Activated CD4-positive, CD25-positive, alpha-beta regulatory T cell treated with anti-CD3 and anti-CD28 coated beads, Interleukin-2, amount 50 U/mL, for 72 hours (primary cell): ENCODE measurements around the gene CHCHD6.

Source experiments
- DNase-seq: peaks from one replicate; pipeline ENCODE4 v3.0.0; 2021

Gene CHCHD6

DNA sequence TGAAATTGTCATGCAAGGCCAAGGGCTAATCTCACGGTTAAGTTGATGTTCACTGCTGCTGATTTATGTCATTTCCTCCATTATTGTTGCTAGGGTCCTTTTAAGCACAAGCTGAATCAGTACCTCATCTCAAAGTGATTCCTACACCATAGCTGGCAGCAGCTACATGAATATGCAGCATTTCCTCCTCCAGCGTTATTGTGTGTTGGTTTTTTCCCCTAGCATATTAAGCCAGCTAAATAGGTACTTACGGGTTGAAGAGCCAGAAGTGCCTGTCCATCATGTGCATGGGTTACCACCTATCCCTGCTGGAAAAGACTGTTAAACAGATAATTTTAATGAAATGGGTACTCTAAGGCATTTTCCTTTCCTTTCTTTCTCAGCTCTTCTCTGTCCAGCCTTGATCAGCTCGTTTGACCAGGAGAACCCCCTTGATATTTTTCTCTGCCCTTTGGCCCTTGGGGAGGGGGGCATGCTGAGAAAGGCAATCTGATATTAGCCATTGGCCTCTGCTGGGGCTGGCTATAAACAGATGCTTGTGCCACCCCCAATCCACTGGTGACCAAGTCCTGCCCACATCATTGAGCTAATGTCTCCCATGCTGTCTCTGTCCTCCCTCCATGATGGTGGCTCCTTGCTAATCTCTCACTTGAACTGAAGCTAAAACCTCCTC, 163.3 kb downstream of the CHCHD6 start:
- DNase-seq = no peak

DNA sequence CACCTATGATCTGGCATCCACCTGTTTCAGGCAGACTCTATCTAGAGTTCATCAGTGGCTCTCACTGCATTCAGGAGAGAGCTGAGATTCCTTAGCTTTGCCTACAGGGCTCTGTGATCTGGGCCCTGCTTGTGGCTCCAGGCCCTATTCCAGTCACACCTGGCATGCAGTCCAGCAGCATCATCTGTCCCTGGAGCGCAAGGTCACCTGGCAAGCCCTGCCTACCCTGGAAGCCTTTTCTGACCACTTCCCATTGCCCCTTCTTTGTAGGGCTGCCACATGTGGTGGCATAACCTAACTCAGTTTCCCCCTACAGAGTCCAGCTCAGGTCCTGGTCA, 163.8 kb downstream of the CHCHD6 start:
- DNase-seq = no peak

GRCh38 chr3:126870608-126871210, 166.7 kb downstream of the CHCHD6 start:
- DNase-seq = no peak

GRCh38 chr3:126872701-126873342, 168.8 kb downstream of the CHCHD6 start:
- DNase-seq = no peak

DNA sequence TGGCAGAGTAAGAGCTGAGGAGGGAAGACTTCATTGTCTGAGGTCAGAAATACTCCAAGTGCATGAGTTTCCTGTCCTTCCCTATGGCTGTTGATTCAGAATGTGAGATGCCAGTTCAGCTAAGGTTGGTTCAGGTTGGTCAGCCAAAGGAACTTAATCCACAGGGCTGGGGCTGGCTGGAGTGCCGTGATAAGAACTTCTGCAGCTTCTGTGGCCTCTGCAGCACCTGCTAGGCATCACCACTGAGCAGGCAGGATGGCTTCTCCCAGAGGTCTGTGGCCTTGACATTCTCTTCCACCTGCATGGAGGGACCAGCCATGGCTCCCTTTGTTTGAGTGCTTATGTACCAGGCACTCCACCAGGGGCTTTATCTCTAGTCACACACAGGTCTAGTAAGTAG, 169.4 kb downstream of the CHCHD6 start:
- DNase-seq = no peak

DNA sequence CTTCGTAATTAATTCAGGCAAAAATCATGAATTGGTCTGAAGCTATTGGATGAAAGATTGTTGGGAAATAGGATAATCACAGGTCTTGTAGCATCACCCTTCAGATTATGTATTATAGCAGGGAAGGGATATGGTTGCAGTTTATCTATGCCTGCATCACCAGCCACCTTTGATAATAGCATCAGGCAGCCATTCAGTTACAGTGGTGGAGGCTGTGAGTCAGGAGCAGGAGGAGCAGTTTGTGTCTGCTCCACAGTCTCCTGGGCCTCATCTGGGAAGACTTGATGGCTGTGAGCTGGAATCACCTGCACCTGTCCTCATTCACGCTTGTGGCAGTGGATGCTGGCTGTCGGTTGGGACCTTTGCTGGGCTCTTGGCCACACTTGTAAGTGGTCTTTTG, 174.6 kb downstream of the CHCHD6 start:
- DNase-seq = no peak

DNA sequence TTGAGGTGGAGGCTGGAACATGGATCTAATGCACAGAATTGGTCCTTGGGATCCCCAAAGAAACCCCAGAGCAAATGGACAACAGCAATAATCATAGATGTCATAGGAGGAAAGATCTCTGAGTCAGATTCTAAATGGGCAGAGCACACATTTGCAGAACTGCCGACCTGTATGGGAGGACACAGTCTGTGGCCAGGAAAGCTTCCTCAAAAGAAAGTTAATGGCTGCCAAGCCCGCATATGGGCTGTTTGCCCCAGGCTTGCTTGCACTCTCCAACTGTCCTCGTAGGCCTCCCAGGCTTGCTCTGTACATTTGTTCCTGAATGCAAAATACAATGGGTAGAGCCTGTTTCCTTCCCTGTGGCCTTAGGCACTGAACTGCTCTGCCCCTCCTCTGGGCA, 176.9 kb downstream of the CHCHD6 start:
- no peak for DNase-seq

DNA sequence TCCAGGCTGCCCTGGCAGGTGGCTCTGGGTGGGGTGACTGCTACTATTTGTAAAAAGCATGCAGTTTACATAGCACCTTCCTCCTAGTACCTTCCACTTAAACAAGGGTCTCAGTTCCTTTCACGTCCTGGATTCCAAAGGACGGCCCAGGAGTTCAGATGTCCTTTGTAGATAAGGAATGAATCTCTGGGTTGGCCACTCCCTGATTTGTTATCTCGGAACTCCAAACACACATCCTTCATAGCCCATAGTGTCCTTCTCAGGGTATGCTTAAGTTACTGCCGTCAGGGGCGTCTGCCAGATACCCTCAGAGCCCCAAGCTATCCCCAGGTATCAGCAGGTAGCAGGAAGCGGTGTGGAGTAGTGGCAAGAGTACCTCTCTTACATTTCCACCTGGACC, 177.8 kb downstream of the CHCHD6 start:
- no peak for DNase-seq

- DNase-seq = no peak
These were observed 179.2 kb downstream of the CHCHD6 start for GRCh38 chr3:126883241-126883640.

- no peak for DNase-seq
These were observed 181.4 kb downstream of the CHCHD6 start for GRCh38 chr3:126885425-126885824.

DNA sequence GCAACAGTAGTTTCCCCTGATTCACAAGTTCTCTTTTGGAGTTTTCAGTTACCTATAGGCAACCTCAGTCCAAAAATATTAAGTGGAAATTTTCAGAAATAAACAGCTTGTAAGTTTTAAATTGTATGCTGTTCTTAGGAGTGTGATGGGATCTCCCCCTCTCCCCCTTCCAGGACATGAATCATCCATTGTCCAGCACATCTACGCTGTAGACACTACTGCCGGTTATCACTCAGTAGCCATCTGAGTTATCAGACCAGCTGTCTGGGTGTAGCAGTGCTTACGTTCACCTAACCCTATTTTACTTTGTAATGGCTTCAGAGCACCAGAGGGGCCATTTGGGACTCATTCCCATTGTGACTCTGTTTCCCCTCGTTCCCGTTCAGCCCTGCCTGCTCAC, 182.2 kb downstream of the CHCHD6 start:
- no peak for DNase-seq

- DNase-seq = no peak
These were observed 183.6 kb downstream of the CHCHD6 start for GRCh38 chr3:126887686-126888085.

DNA sequence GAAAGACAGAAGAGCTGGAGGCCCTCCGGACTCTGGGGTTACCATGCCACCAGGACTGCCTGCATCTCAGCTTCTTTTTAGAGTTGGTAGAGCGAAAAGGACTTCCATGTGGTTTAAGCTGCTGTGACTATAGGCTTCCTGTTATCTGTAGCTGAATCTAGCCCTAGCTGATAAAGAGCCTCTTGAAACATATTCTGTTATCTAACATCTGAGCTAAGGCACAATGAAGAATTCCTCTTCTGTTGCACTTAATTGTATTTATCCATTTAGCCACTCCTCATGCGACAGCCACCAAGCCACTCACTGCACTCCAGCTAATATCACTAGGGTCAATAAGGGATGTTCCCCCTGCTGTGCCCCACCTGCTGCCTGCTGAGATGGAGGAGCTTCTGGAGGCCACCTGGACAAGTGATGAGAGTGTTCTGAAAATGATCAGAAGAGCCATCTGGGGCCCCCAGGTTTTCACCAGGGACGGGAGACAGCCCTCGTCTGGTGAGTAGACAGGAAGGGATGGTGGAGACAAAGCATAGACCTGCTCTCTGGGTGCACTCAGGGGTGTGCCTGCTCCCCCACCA, 184.2 kb downstream of the CHCHD6 start:
- DNase-seq = no peak

GRCh38 chr3:126889276-126890201, 185.5 kb downstream of the CHCHD6 start:
- DNase-seq = no peak

- DNase-seq = no peak
These were observed 187.1 kb downstream of the CHCHD6 start for GRCh38 chr3:126891141-126891540.

DNA sequence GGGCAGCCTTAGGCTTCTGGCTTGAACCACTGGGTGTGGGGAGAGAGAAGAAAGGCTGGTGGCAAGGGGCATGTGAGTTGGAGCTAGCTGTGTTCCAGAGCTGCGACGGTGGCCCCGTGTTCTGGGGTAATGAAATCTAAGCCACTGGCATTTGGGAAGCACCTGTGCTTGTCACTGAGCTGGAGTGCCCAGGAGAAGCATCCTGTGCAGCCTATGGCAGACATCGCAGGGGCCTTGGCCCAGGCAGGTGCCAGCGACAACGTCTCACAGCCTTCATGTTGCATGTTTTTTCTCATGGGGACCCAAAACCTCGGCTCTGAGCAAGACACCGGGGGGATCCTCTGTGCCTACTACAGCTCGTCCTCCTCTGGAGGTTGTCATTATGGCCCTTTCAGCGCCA, 187.8 kb downstream of the CHCHD6 start:
- no peak for DNase-seq

GRCh38 chr3:126893651-126894050, 189.6 kb downstream of the CHCHD6 start:
- no peak for DNase-seq

- DNase-seq = no peak
These were observed 190.4 kb downstream of the CHCHD6 start for GRCh38 chr3:126894475-126894874.

DNA sequence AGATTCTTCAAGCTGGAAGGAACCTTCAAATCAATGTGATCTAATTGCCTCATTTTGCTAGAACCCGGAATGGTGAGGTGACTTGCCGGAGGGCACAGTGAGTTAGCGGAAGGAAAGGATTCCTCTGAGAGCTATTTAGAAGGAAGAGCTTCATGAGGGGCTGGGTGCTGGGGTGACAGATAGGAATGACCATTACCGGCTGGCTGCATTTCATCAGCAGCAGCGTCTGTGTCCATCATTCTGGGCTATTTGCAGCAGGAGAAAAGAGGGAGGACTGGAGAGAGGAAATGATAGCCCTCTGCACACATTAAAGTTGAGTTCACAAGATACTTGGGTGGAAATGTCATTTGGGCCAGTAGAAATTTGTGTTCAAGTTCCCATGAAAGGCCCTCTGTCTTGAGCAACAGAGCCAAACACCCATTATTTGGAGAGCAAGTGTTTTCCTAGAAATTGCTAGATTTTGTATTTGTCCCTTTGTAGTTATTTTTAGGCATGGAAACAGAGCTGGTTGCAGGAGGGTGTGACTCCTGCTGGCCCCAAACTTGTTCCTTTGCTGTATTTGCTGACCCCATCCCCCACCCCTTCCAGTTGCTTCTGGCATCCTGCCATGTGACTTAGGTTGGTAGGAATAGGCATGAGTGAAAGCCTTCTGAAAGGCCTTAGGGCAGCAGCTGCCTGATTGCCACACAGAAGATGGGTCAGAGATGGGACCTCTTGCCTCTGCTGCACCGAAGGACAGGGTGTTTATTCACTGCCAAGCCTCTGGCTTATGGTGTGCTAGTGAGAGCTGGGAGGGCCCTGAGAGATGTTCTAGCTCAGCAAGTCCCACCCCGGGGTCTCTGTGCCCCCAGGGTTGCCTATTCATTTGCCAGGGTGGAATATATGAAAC, 191.4 kb downstream of the CHCHD6 start:
- no peak for DNase-seq

DNA sequence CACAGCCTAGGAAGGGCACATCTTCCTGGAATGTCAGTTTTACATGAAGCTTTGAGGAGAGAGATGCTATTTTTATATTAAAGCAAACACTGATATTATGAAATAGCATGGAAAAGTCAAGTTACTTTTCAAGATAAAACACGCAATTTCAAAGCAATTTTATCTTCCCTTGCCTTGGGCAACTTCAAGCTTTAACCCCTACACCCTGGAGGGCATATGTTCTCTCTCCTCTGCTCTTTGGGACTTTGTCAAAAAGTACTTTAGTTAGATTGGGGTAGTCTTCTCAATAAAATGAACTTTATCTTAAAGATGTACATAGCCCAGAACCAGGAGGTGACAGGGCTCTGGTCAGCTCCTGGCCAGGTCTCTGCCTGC, 192.0 kb downstream of the CHCHD6 start:
- DNase-seq = no peak

DNA sequence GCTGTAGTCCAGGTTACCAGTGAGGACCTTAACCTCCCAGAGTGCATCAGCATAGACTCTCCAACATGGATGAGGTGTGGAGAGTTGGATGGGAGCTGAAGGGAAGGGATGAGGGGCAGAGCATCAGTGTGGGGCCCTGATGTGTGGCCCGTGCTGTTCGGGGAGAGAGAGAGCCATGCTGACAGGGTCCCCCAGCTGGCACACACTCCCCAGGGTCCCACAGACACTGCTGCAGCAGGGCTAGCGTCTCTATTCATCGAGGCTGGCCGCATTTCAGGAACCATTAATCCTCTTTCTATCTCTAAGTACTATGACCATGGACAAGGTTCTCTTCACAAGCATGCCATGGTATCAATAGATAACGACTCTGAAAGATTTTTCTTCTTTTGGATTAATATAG, 192.9 kb downstream of the CHCHD6 start:
- no peak for DNase-seq

- DNase-seq = no peak
These were observed 193.9 kb downstream of the CHCHD6 start for GRCh38 chr3:126897943-126898342.
